ENCODE results near the gene EFNA2. TPM values are rescaled to one million over a fixed set of nuclear protein-coding genes. Genes with fewer than 3 reads are reported as not detected.

The EFNA2 gene
- total RNA-seq, 1 donor, result not detected

GRCh38 chr19:1254081-1254527, 31.6 kb upstream of the EFNA2 start:
- TF ChIP-seq CTCF (IDR thresholded peaks at IDR 0.05; ENCODE audit: insufficient read depth, low read length), result no peak
- no peak overlapping the region for H3K4me3 ChIP-seq (ENCODE audit: low read depth, low read length)
- DNase-seq (ENCODE audit: low read depth), result no peak

DNA sequence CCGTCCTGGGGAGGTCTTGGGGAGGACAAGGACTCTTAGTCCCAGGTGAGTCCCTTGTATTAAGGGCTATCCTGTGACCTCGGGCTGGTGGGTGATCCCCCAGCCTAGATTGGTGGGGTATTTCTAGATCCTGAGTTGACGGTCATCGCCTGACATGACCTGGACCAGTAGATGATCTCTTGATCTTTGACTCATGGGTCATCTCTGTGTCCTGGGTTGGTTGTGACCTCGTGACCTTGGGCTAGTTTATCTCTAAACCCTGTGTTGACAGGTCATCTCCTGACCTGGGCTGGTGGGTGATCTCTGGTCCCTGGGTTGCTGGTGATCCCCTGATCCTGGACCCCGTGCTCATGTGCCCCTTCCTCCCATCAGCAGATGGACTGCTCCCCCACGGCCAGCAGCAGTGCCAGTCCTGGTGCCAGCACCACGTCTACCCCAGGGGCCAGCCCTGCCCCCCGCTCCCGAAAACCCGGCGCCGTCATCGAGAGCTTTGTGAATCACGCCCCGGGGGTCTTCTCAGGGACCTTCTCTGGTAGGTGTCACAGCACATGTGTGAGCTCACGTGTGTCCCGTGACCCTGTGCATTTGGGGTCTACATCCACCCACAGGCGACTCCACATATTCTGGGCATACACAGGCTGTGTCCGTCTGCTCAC, 31.0 kb upstream of the EFNA2 start:
- no peak for TF ChIP-seq CTCF (IDR thresholded peaks at IDR 0.05; ENCODE audit: insufficient read depth, low read length)
- no peak overlapping the region for H3K4me3 ChIP-seq (ENCODE audit: low read depth, low read length)
- DNase-seq (ENCODE audit: low read depth), result no peak

DNA sequence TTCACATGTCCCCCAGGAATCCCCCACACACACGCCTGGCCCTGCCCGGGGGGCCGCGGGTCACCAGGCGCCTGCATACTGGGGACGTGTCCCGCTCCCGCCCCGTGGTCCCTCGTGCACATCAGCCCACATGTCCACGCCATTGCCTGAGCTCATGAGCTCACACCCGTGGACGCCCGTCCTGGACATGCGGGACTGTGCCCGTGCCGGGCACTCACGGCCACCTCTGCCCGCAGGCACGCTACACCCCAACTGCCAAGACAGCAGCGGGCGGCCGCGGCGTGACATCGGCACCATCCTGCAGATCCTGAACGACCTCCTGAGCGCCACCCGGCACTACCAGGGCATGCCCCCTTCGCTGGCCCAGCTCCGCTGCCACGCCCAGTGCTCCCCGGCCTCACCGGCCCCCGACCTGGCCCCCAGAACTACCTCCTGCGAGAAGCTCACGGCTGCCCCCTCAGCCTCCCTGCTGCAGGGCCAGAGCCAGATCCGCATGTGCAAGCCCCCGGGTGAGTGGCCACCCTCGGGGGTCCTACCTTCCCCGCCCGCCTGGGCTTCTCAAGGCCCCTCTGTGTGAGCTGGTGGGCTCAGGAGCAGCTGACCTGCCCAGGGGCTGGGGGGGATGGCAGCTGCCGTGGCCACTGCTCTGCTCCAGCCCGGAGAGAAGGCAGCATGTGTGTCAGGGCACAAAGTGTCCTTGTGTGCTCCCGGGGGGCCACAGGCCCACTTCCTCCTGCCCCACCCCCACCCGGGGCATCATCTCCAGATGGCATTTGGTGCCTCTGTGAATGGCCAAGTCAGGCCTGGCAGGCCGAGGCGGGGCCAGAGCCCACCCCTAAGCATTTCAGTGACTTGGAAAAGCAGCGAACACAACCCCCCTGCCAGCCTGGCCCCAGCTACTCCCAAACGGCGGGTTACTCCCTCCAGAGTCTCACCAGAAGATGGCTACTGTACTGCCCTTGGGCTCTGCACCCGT, 30.2 kb upstream of the EFNA2 start:
- no peak for DNase-seq (ENCODE audit: low read depth)
- no peak for TF ChIP-seq CTCF (IDR thresholded peaks at IDR 0.05; ENCODE audit: insufficient read depth, low read length)
- H3K4me3 ChIP-seq (ENCODE audit: low read depth, low read length), result no peak overlapping the region

- TF ChIP-seq CTCF (IDR thresholded peaks at IDR 0.05; ENCODE audit: insufficient read depth, low read length), result no peak
- no peak for DNase-seq (ENCODE audit: low read depth)
- no peak overlapping the region for H3K4me3 ChIP-seq (ENCODE audit: low read depth, low read length)
These were observed 28.8 kb upstream of the EFNA2 start for GRCh38 chr19:1256646-1257474.

DNA sequence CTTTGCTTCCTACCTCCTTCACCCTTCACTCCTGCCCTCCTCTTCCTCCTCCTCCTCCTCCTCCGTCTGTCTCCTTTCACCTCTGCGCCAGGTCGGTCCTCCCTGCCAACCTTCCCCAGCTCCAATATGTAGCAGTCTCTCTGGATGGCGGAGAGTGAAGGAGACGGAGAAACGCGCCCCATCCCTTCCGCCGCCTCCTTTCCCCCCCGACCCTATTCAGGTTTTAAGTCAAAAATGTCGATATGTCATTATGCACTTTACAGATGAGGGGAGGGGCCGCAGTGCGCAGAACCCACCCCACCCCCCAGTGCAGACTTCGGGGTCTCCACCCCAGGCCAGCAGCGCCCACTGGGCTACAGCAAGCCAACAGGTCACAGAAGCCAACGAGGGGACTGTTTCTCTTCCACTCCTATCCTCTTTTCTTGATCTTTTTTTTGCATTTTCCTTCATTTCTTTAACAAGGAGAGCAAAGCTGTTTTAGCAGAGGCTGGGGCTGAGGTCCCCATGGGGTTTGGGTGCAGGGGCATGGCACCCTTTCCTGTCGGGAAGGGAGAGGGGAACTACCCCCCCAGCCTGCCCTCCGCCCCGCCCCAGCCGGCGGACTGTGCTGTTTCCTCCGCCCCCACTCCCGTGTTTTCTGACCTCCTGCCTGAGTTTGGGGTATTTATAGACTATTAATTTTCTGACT, 28.1 kb upstream of the EFNA2 start:
- no peak for DNase-seq (ENCODE audit: low read depth)
- no peak overlapping the region for H3K4me3 ChIP-seq (ENCODE audit: low read depth, low read length)
- no peak for TF ChIP-seq CTCF (IDR thresholded peaks at IDR 0.05; ENCODE audit: insufficient read depth, low read length)

- no peak overlapping the region for H3K4me3 ChIP-seq (ENCODE audit: low read depth, low read length)
- TF ChIP-seq CTCF (IDR thresholded peaks at IDR 0.05; ENCODE audit: insufficient read depth, low read length), result no peak
- no peak for DNase-seq (ENCODE audit: low read depth)
These were observed 27.5 kb upstream of the EFNA2 start for GRCh38 chr19:1258163-1258492.

All from fibroblast of the aortic adventitia (primary cell).